ENCODE data around the gene PAPSS2. TPM values are rescaled to one million over a fixed set of nuclear protein-coding genes. Genes with fewer than 3 reads are reported as not detected.
"Not testable (repeated sequence)": the region's sequence is repeated elsewhere in the genome, so short reads cannot be mapped to it uniquely, and the experiment has no call there.

PAPSS2 gene
- total and polyA plus RNA-seq, 8 donors = 1.3 to 17.3 (median 10.8) TPM

- intact Hi-C loops (cut with DNase I; ENCODE audit: low total_unique reads) = no loop called here
- Histone ChIP-seq H3K27me3 (no peaks in the 10 kb centered on the region), H3K9me3 (no peaks in the 10 kb centered on the region), H3K36me3 (no peaks in the 10 kb centered on the region), H3K4me1 (peaks cover 0 to 11% (median 6%) of the 10 kb centered on the region in 4 donors), H3K4me3 (no peak overlapping the region), H3K27ac (no peak overlapping the region)
- DNase-seq = no peak
- TF ChIP-seq POLR2AphosphoS5 (IDR thresholded peaks at IDR 0.05) (no peak), CTCF (IDR thresholded peaks at IDR 0.05) (no peak), POLR2A (IDR thresholded peaks at IDR 0.05) (no peak), EP300 (IDR thresholded peaks at IDR 0.05) (no peak)
- 48 to 71% (median 61%) methylated on average over 3 of the region's 3 CpGs for WGBS, 5 donors
Measured at GRCh38 chr10:87615856-87616255, 43.8 kb upstream of the PAPSS2 start.

- H3K4me1 ChIP-seq = peaks cover 0 to 11% (median 6%) of the 10 kb centered on the region in 4 donors
- no peak for TF ChIP-seq POLR2AphosphoS5 (IDR thresholded peaks at IDR 0.05)
- no peak for TF ChIP-seq POLR2A (IDR thresholded peaks at IDR 0.05)
- no peak for TF ChIP-seq EP300 (IDR thresholded peaks at IDR 0.05)
- no peak for TF ChIP-seq CTCF (IDR thresholded peaks at IDR 0.05)
- H3K36me3 ChIP-seq = no peaks in the 10 kb centered on the region
- DNase-seq = no peak
- no peak overlapping the region for H3K4me3 ChIP-seq
- intact Hi-C loops (cut with DNase I; ENCODE audit: low total_unique reads) = no loop called here
- 93 to 100% (median 96%) methylated on average over 1 of the region's 1 CpG for WGBS, 5 donors
- no peaks in the 10 kb centered on the region for H3K27me3 ChIP-seq
- H3K27ac ChIP-seq = no peak overlapping the region
- no peaks in the 10 kb centered on the region for H3K9me3 ChIP-seq
Measured at GRCh38 chr10:87617503-87617902, 42.2 kb upstream of the PAPSS2 start.

- 53 to 65% (median 54%) methylated on average over 11 of the region's 11 CpGs for WGBS, 5 donors
- H3K4me1 ChIP-seq = peaks cover 0 to 11% (median 6%) of the 10 kb centered on the region in 4 donors
- intact Hi-C loops (cut with DNase I; ENCODE audit: low total_unique reads) = no loop called here
- no peaks in the 10 kb centered on the region for H3K9me3 ChIP-seq
- H3K36me3 ChIP-seq = no peaks in the 10 kb centered on the region
- H3K27me3 ChIP-seq = no peaks in the 10 kb centered on the region
- H3K27ac ChIP-seq = no peak overlapping the region
- no peak overlapping the region for H3K4me3 ChIP-seq
- no peak for TF ChIP-seq EP300 (IDR thresholded peaks at IDR 0.05)
- TF ChIP-seq POLR2AphosphoS5 (IDR thresholded peaks at IDR 0.05) = no peak
- no peak for TF ChIP-seq CTCF (IDR thresholded peaks at IDR 0.05)
- no peak for TF ChIP-seq POLR2A (IDR thresholded peaks at IDR 0.05)
- DNase-seq = peak; percentile 29 to 79
Measured at GRCh38 chr10:87618566-87619423, 40.9 kb upstream of the PAPSS2 start.

GRCh38 chr10:87619705-87620104 is 40.0 kb upstream of the PAPSS2 start:
- Histone ChIP-seq H3K27me3 (no peaks in the 10 kb centered on the region), H3K4me3 (no peak overlapping the region), H3K27ac (no peak overlapping the region), H3K36me3 (no peaks in the 10 kb centered on the region), H3K4me1 (peaks cover 0 to 11% (median 6%) of the 10 kb centered on the region in 4 donors), H3K9me3 (no peaks in the 10 kb centered on the region)
- 43 to 59% (median 50%) methylated on average over 5 of the region's 5 CpGs for WGBS, 5 donors
- TF ChIP-seq POLR2AphosphoS5 (IDR thresholded peaks at IDR 0.05) (no peak), EP300 (IDR thresholded peaks at IDR 0.05) (no peak), POLR2A (IDR thresholded peaks at IDR 0.05) (no peak), CTCF (IDR thresholded peaks at IDR 0.05) (no peak)
- intact Hi-C loops (cut with DNase I; ENCODE audit: low total_unique reads) = no loop called here
- peak in 1 of 2 donors; percentile 38 for DNase-seq

DNA sequence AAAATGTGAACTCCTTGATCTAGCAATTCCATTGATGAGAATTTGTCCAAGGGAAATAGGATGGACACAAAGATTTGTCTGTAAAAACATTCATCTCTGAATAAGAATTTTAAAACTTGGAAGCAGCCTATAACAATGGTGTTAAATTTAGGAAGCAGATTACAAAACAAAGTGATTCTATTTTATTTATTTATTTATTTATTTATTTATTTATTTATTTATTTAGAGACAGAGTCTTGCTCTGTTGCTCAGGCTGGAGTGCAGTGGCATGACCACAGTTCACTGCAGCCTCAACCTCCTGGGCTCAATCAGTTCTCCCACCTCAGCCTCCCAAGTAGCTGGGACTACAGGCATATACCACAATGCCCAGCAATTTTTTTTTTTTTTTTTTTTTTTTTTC is 38.2 kb upstream of the PAPSS2 start:
- H3K36me3 ChIP-seq; intact Hi-C loops (cut with DNase I; ENCODE audit: low total_unique reads); H3K27me3 ChIP-seq; H3K27ac ChIP-seq; H3K9me3 ChIP-seq; DNase-seq; H3K4me3 ChIP-seq: not testable (repeated sequence)
- peaks cover 0 to 11% (median 6%) of the 10 kb centered on the region in 4 donors for H3K4me1 ChIP-seq
